ENCODE data around the gene DNAJA2.
"Not testable (repeated sequence)": the region's sequence is repeated elsewhere in the genome, so short reads cannot be mapped to it uniquely, and the experiment has no call there.

DNAJA2 gene

GRCh38 chr16:46974352-46974751 lies 878 bp upstream of the DNAJA2 start:
- DNase-seq: peak; percentile 20

- no peak for DNase-seq
Observed at GRCh38 chr16:46973996-46974324, 486 bp upstream of the DNAJA2 start.

- peak; percentile 41 for DNase-seq
Observed at GRCh38 chr16:46972429-46973206, 856 bp downstream of the DNAJA2 start.

GRCh38 chr16:46971271-46971670 lies 2.2 kb downstream of the DNAJA2 start:
- DNase-seq: no peak

- no peak for DNase-seq
Observed at GRCh38 chr16:46970089-46970488, 3.4 kb downstream of the DNAJA2 start.

- DNase-seq: no peak
Observed at GRCh38 chr16:46968063-46968435, 5.4 kb downstream of the DNAJA2 start.

GRCh38 chr16:46962629-46963028 lies 10.8 kb downstream of the DNAJA2 start:
- no peak for DNase-seq

GRCh38 chr16:46961373-46962353 lies 11.8 kb downstream of the DNAJA2 start:
- peak; percentile 46 for DNase-seq

GRCh38 chr16:46954562-46954961 lies 18.9 kb downstream of the DNAJA2 start:
- no peak for DNase-seq

GRCh38 chr16:46950009-46950408 lies 23.5 kb downstream of the DNAJA2 start:
- no peak for DNase-seq

GRCh38 chr16:46949241-46949892 lies 24.1 kb downstream of the DNAJA2 start:
- DNase-seq: peak; percentile 53

- DNase-seq: no peak
Observed at GRCh38 chr16:46948548-46949166, 24.8 kb downstream of the DNAJA2 start.

- DNase-seq: peak; percentile 49
Observed at GRCh38 chr16:46947900-46948547, 25.4 kb downstream of the DNAJA2 start.

GRCh38 chr16:46944713-46945112 lies 28.8 kb downstream of the DNAJA2 start:
- DNase-seq: not testable (repeated sequence)

GRCh38 chr16:46937536-46937935 lies 35.9 kb downstream of the DNAJA2 start:
- DNase-seq: no peak

- no peak for DNase-seq
Observed at GRCh38 chr16:46932802-46933201, 40.7 kb downstream of the DNAJA2 start.

- no peak for DNase-seq
Observed at GRCh38 chr16:46930861-46931260, 42.6 kb downstream of the DNAJA2 start.

GRCh38 chr16:46929378-46930332 lies 43.8 kb downstream of the DNAJA2 start:
- peak; percentile 69 for DNase-seq

GRCh38 chr16:46928811-46929210 lies 44.7 kb downstream of the DNAJA2 start:
- no peak for DNase-seq

- DNase-seq: no peak
Observed at GRCh38 chr16:46927273-46927672, 46.2 kb downstream of the DNAJA2 start.

Data from stimulated activated CD4-positive, alpha-beta T cell treated with anti-CD3 and anti-CD28 coated beads, Interleukin-4, amount 100 ng/mL, for 24 hours (primary cell).